WTC11 (cell line): ENCODE results near the gene SKIL. TPM values are rescaled to one million over a fixed set of nuclear protein-coding genes. Genes with fewer than 3 reads are reported as not detected.

Experiments used
- ATAC-seq: fragments of 200-7000 bp; cut with Tn5 transposase; 2 replicates; pipeline ENCODE4 v1.10.0; 2021; ENCODE audit warnings: mild to moderate bottlenecking, moderate library complexity
- CTCF ChIA-PET: fragments of 300-600 bp; sonication (Branson Sonifier 250); formaldehyde crosslinking; loops from one replicate; lab custom pipeline; 2021; ENCODE audit warnings: antibody characterized with exemption; lab: Charles Lee
- POLR2A ChIA-PET: fragments of 350-600 bp; sonication (Branson Sonifier 250); formaldehyde crosslinking; loops from one replicate; lab custom pipeline; 2021; ENCODE audit warnings: antibody characterized with exemption; lab: Charles Lee
- DNase-seq: peaks from one replicate; pipeline ENCODE4 v3.0.0; 2021; ENCODE audit warnings: low spot score
- H3K27ac Mint-ChIP-seq: 2 replicates; pipeline ENCODE4 v1.8.0; 2021; ENCODE audit warnings: mixed read lengths
- H3K27me3 Mint-ChIP-seq: 2 replicates; pipeline ENCODE4 v1.8.0; 2021; ENCODE audit warnings: low read depth, mild to moderate bottlenecking, moderate library complexity, mixed read lengths
- H3K36me3 Mint-ChIP-seq: 2 replicates; pipeline ENCODE4 v1.8.0; 2021; ENCODE audit warnings: mixed read lengths
- H3K4me1 Mint-ChIP-seq: 2 replicates; pipeline ENCODE4 v1.8.0; 2022; ENCODE audit warnings: mixed read lengths
- H3K4me3 Mint-ChIP-seq: 2 replicates; pipeline ENCODE4 v1.8.0; 2021; ENCODE audit warnings: mild to moderate bottlenecking, moderate library complexity, mixed read lengths
- H3K9me3 Mint-ChIP-seq: 2 replicates; pipeline ENCODE4 v1.8.0; 2021; ENCODE audit warnings: mixed read lengths
- AFF4 ChIP-seq: sonication (generic); formaldehyde crosslinking; IDR thresholded peaks from 2 replicates; pipeline ENCODE4 v1.8.1; 2023; ENCODE audit warnings: mild to moderate bottlenecking, missing genetic modification reagents, borderline replicate concordance
- AR ChIP-seq: fragments of 250-450 bp; sonication (Bioruptor Pico); IDR thresholded peaks from 2 replicates; pipeline ENCODE4 v1.9.0; 2021; ENCODE audit warnings: mild to moderate bottlenecking
- ATF3 ChIP-seq: sonication (generic); formaldehyde crosslinking; conservative IDR thresholded peaks from 2 replicates; pipeline ENCODE4 v1.8.1; 2022; ENCODE audit warnings: mild to moderate bottlenecking, missing genetic modification reagents
- ATF6 ChIP-seq: sonication (generic); formaldehyde crosslinking; IDR thresholded peaks from 2 replicates; pipeline ENCODE4 v1.8.1; 2023; ENCODE audit warnings: mild to moderate bottlenecking, missing genetic modification reagents
- CBFB ChIP-seq: sonication (generic); formaldehyde crosslinking; IDR thresholded peaks from 2 replicates; pipeline ENCODE4 v1.8.1; 2022; ENCODE audit warnings: mild to moderate bottlenecking, low read depth, missing genetic modification reagents
- CREB1 ChIP-seq: sonication (generic); formaldehyde crosslinking; IDR thresholded peaks from 2 replicates; pipeline ENCODE4 v1.8.0; 2023; ENCODE audit warnings: mild to moderate bottlenecking, missing genetic modification reagents
- FOXP4 ChIP-seq: sonication (generic); formaldehyde crosslinking; IDR thresholded peaks from 2 replicates; pipeline ENCODE4 v1.8.0; 2022; ENCODE audit warnings: mild to moderate bottlenecking, missing genetic modification reagents
- GABPB1 ChIP-seq: sonication (generic); formaldehyde crosslinking; IDR thresholded peaks from 2 replicates; pipeline ENCODE4 v1.8.1; 2023; ENCODE audit warnings: mild to moderate bottlenecking, missing genetic modification reagents
- MLX ChIP-seq: sonication (generic); formaldehyde crosslinking; IDR thresholded peaks from 2 replicates; pipeline ENCODE4 v1.8.1; 2023; ENCODE audit warnings: mild to moderate bottlenecking, missing genetic modification reagents, moderate library complexity
- MXD4 ChIP-seq: fragments of 250-450 bp; sonication (Bioruptor Pico); IDR thresholded peaks from 2 replicates; pipeline ENCODE4 v1.8.0; 2021; ENCODE audit warnings: mild to moderate bottlenecking, moderate library complexity, borderline replicate concordance
- NR2C2 ChIP-seq: sonication (generic); formaldehyde crosslinking; IDR thresholded peaks from 2 replicates; pipeline ENCODE4 v1.8.0; 2022; ENCODE audit warnings: mild to moderate bottlenecking, missing genetic modification reagents
- OVOL2 ChIP-seq: fragments of 250-450 bp; sonication (Bioruptor Pico); IDR thresholded peaks from 2 replicates; pipeline ENCODE4 v1.9.0; 2021; ENCODE audit warnings: mild to moderate bottlenecking, borderline replicate concordance
- PREB ChIP-seq: sonication (generic); formaldehyde crosslinking; IDR thresholded peaks from 2 replicates; pipeline ENCODE4 v1.8.1; 2022; ENCODE audit warnings: mild to moderate bottlenecking, missing genetic modification reagents, moderate library complexity, borderline replicate concordance
- TEAD4 ChIP-seq: sonication (generic); formaldehyde crosslinking; IDR thresholded peaks from 2 replicates; pipeline ENCODE4 v1.8.0; 2022; ENCODE audit warnings: mild to moderate bottlenecking, missing genetic modification reagents
- USF2 ChIP-seq: sonication (generic); formaldehyde crosslinking; IDR thresholded peaks from 2 replicates; pipeline ENCODE4 v1.8.1; 2023; ENCODE audit warnings: mild to moderate bottlenecking, missing genetic modification reagents, moderate library complexity
- ZNF232 ChIP-seq: sonication (generic); formaldehyde crosslinking; IDR thresholded peaks from 2 replicates; pipeline ENCODE4 v1.8.0; 2022; ENCODE audit warnings: mild to moderate bottlenecking, missing genetic modification reagents
- total RNA-seq: library from RNA; stranded (reverse); gene quantifications from 3 replicates; pipeline ENCODE4 v1.2.3, GENCODE V29; 2021

SKIL gene
- total RNA-seq, 1 experiment from 2014 or later = 181 TPM

GRCh38 chr3:170322566-170323269 lies 34.8 kb upstream of the SKIL start:
- no peak for ATAC-seq
- Mint-ChIP-seq H3K9me3 (peaks cover 22% of the 10 kb centered on the region), H3K27ac (0 out of 2 replicates have a peak overlapping the region, but pooled peaks have one; percentile 48), H3K4me3 (no peak overlapping the region; the same call in 1 of the 2 replicates), H3K27me3 (peaks cover 39% of the 10 kb centered on the region), H3K4me1 (peaks cover 47% of the 10 kb centered on the region), H3K36me3 (peaks cover 23% of the 10 kb centered on the region)
- no peak for TF ChIP-seq ZNF232 (CRISPR knock-in tag)
- TF ChIP-seq ATF3 (CRISPR knock-in tag) = no peak
- no peak for TF ChIP-seq MXD4
- no peak for TF ChIP-seq OVOL2 (CRISPR knock-in tag)
- TF ChIP-seq CBFB (CRISPR knock-in tag) = no peak
- no peak for TF ChIP-seq AR
- TF ChIP-seq GABPB1 = no peak
- no peak for TF ChIP-seq FOXP4 (CRISPR knock-in tag)
- TF ChIP-seq PREB (CRISPR knock-in tag) = no peak
- no peak for TF ChIP-seq USF2 (CRISPR knock-in tag)
- TF ChIP-seq TEAD4 (CRISPR knock-in tag) = no peak
- no peak for TF ChIP-seq MLX (CRISPR knock-in tag)
- TF ChIP-seq AFF4 = no peak
- TF ChIP-seq ATF6 = no peak
- no peak for TF ChIP-seq CREB1 (CRISPR knock-in tag)
- no peak for TF ChIP-seq NR2C2 (CRISPR knock-in tag)
- POLR2A ChIA-PET = no interaction called here
- no peak for DNase-seq
- CTCF ChIA-PET = interaction anchor here (0.7 to 1.0 kb wide), 2 partner anchors 10 to 36 kb away, joined by 3 read pairs; no protein-coding TSS in a partner anchor
